GM12878 (cell line): ENCODE data around the gene ALG12. TPM values are rescaled to one million over a fixed set of nuclear protein-coding genes. Genes with fewer than 3 reads are reported as not detected.

Experiments
- ATAC-seq: fragments of 200-7000 bp; cut with Tn5 transposase; 3 replicates; pipeline ENCODE4 v1.9.1; 2020; ENCODE audit warnings: mild to moderate bottlenecking, moderate library complexity
- BruUV-seq: library from RNA; stranded (reverse); fragments of 400-500 nt; replicated peaks from 2 replicates; lab custom pipeline; 2021; lab: Mats Ljungman, UMichigan
- CTCF ChIA-PET: fragments of 300-600 bp; sonication (Branson Sonifier 250); formaldehyde crosslinking; extraction: SDS; loops from one replicate; lab custom pipeline; 2021; ENCODE audit warnings: inconsistent platforms; lab: Yijun Ruan, JAX
- POLR2A ChIA-PET: fragments of 350-600 bp; formaldehyde crosslinking; extraction: SDS; loops from one replicate; lab custom pipeline; 2021; ENCODE audit warnings: inconsistent platforms; lab: Charles Lee
- RAD21 ChIA-PET: fragments of 300-600 bp; sonication (Branson Sonifier 250); formaldehyde crosslinking; loops from one replicate; lab custom pipeline; 2023; ENCODE audit warnings: antibody characterized with exemption; ENCODE audit not compliant: unreplicated experiment; lab: Charles Lee
- SMC1A ChIA-PET: fragments of 300-600 bp; sonication (Branson Sonifier 250); formaldehyde crosslinking; loops from one replicate; lab custom pipeline; 2023; ENCODE audit not compliant: unreplicated experiment, uncharacterized antibody; lab: Charles Lee
- DNase-seq: peaks from one replicate; pipeline ENCODE4 v3.0.0-alpha.2; 2011; ENCODE audit warnings: low read depth, low spot score
- FAIRE-seq: peaks from 3 replicates; lab custom pipeline; 2011; peaks lifted over from hg19 to GRCh38; lab: Jason Lieb, UNC
- H2AFZ ChIP-seq: 2 replicates; pipeline ENCODE4 v1.6.0; 2011; ENCODE audit warnings: low read depth, low read length, control low read depth; ENCODE audit not compliant: control insufficient read depth
- H3K27ac ChIP-seq: 2 replicates; pipeline ENCODE4 v1.5.1; 2011; ENCODE audit warnings: control low read depth; ENCODE audit not compliant: control insufficient read depth, insufficient read depth
- H3K27me3 ChIP-seq, 2 experiments: replicated peaks in 1 of 2; 2 replicates each; pipeline versions ENCODE4 v1.6.0 to v1.6.1; 2011; ENCODE audit warnings: low read length in 1 of 2; ENCODE audit not compliant: control insufficient read depth in 2 of 2, insufficient read depth in 2 of 2
- H3K36me3 ChIP-seq, 2 experiments: 2 replicates each; pipeline ENCODE4 v1.5.1; 2011; ENCODE audit warnings: low read length in 1 of 2; ENCODE audit not compliant: control insufficient read depth in 2 of 2, insufficient read depth in 2 of 2
- H3K4me1 ChIP-seq: 2 replicates; pipeline ENCODE4 v1.6.1; 2011; ENCODE audit warnings: mild to moderate bottlenecking, low read length, moderate library complexity, mixed read lengths; ENCODE audit not compliant: control insufficient read depth, insufficient read depth
- H3K4me2 ChIP-seq: 2 replicates; pipeline ENCODE4 v1.6.0; 2011; ENCODE audit warnings: control low read depth; ENCODE audit not compliant: control insufficient read depth, insufficient read depth
- H3K4me3 ChIP-seq: fragments of 200-600 bp; sonication (generic); 2 replicates; pipeline ENCODE4 v1.5.1; 2016
- H3K79me2 ChIP-seq: 2 replicates; pipeline ENCODE4 v1.6.0; 2011; ENCODE audit warnings: low read length; ENCODE audit not compliant: control insufficient read depth, insufficient read depth
- H3K9ac ChIP-seq: 2 replicates; pipeline ENCODE4 v1.8.0; 2011; ENCODE audit warnings: low read length, control low read depth, mixed read lengths; ENCODE audit not compliant: control insufficient read depth, insufficient read depth
- H3K9me3 ChIP-seq: replicated peaks from 3 replicates; pipeline ENCODE4 v1.5.1; 2011; ENCODE audit warnings: mild to moderate bottlenecking, low read length; ENCODE audit not compliant: control insufficient read depth, insufficient read depth
- H4K20me1 ChIP-seq: 2 replicates; pipeline ENCODE4 v1.6.0; 2011; ENCODE audit not compliant: control insufficient read depth, insufficient read depth
- BCL11A ChIP-seq: IDR thresholded peaks from 2 replicates; pipeline ENCODE4 v1.6.1; 2011; ENCODE audit warnings: low read depth, low read length
- CEBPB ChIP-seq, 2 experiments: fragments of 150-350 bp in 1 of 2; IDR thresholded peaks; 2 replicates each; pipeline ENCODE4 v1.6.1; 2012 to 2014; ENCODE audit warnings: low read depth in 2 of 2, low read length in 2 of 2, borderline replicate concordance in 1 of 2, inconsistent platforms in 1 of 2
- HCFC1 ChIP-seq: fragments of 150-350 bp; IDR thresholded peaks from 2 replicates; pipeline ENCODE4 v1.6.1; 2014; ENCODE audit warnings: low read length
- JUND ChIP-seq: IDR thresholded peaks from 2 replicates; pipeline ENCODE4 v1.6.1; 2012; ENCODE audit warnings: low read depth, mild to moderate bottlenecking, low read length, improper control_type of control experiment, moderate library complexity
- NR2C2 ChIP-seq: IDR thresholded peaks from 2 replicates; pipeline ENCODE4 v1.6.1; 2011; ENCODE audit warnings: borderline replicate concordance, low read depth; ENCODE audit not compliant: control insufficient read depth, insufficient read length
- SMAD5 ChIP-seq: IDR thresholded peaks from 2 replicates; pipeline ENCODE4 v1.6.1; 2016; ENCODE audit warnings: antibody characterized with exemption, low read depth
- SPI1 ChIP-seq: IDR thresholded peaks from 2 replicates; pipeline ENCODE4 v1.6.1; 2011; ENCODE audit warnings: low read depth, mild to moderate bottlenecking, low read length, moderate library complexity, borderline replicate concordance; ENCODE audit not compliant: insufficient read depth
- WGBS: methylation state at CpG from one replicate; pipeline ENCODE4 v1.1.6; 2016; ENCODE audit warnings: low lambda C conversion rate; ENCODE audit not compliant: insufficient replicate concordance, insufficient coverage; ENCODE audit errors: missing lambda C conversion rate; 5-methylcytosine and 5-hydroxymethylcytosine counted together
- in situ Hi-C: fragments of 300-500 bp; cut with MboI; formaldehyde crosslinking; loops from 9 replicates; pipeline ENCODE4 v1.14.3; 2018; ENCODE audit warnings: mixed read lengths
- intact Hi-C: fragments of 100-400 bp; cut with micrococcal nuclease; formaldehyde crosslinking; loops from one replicate; pipeline ENCODE4 v1.14.2; 2022; ENCODE audit not compliant: unreplicated experiment
- polyA plus RNA-seq, 11 experiments: library from polyadenylated mRNA; depleted of rRNA in 4 of 11; unstranded in 6 of 11; stranded (reverse) in 5 of 11; fragments of >200 nt; fragmentation: Nextera tagmentation in 4 of 11; fragmentation: Illumina TruSeq in 1 of 11; extraction: Ambion mirVana in 4 of 11; extraction: Trizol in 1 of 11; gene quantifications; 1 replicate in 1 of 11; 2 replicates in 10 of 11; pipeline versions ENCODE4 v1.2.1 to v1.2.3, GENCODE V29; 2011 to 2016; ENCODE audit warnings: inconsistent platforms in 2 of 11, missing spikeins in 2 of 11, low read depth in 1 of 11
- total RNA-seq, 4 experiments: library from RNA; depleted of rRNA in 3 of 4; stranded (reverse); fragments of >200 nt in 3 of 4; fragmentation: Illumina TruSeq in 1 of 4; extraction: Trizol in 1 of 4; gene quantifications; 2 replicates each; pipeline versions ENCODE4 v1.2.1 to v1.2.3, GENCODE V29; 2013 to 2021
- TF ChIP-seq, protein P1 (sequence below): IDR thresholded peaks from 2 replicates; pipeline ENCODE4 v1.6.1; 2012; ENCODE audit warnings: low read depth, low read length, improper control_type of control experiment
- TF ChIP-seq, protein P2 (sequence below): fragments of 450-650 bp; IDR thresholded peaks from 2 replicates; pipeline ENCODE4 v1.6.1; 2014; ENCODE audit warnings: mild to moderate bottlenecking
- TF ChIP-seq, protein P3 (sequence below): fragments of 450-650 bp; IDR thresholded peaks from 2 replicates; pipeline ENCODE4 v1.6.1; 2016; ENCODE audit warnings: mild to moderate bottlenecking
- TF ChIP-seq, protein P4 (sequence below): IDR thresholded peaks from 2 replicates; pipeline ENCODE4 v1.6.1; 2011; ENCODE audit warnings: mild to moderate bottlenecking, low read depth, low read length, moderate library complexity; ENCODE audit not compliant: insufficient replicate concordance
- TF ChIP-seq, protein P5 (sequence below): fragments of 450-650 bp; IDR thresholded peaks from 2 replicates; pipeline ENCODE4 v1.6.1; 2018; ENCODE audit warnings: borderline replicate concordance, mild to moderate bottlenecking; ENCODE audit not compliant: partially characterized antibody

The ALG12 gene
- total and polyA plus RNA-seq, 10 of the 15 experiments (the other 5 are each of a cell fraction or from before 2014, with no cell fraction given): 0.22 to 23.4 (median 6.6) TPM

DNA sequence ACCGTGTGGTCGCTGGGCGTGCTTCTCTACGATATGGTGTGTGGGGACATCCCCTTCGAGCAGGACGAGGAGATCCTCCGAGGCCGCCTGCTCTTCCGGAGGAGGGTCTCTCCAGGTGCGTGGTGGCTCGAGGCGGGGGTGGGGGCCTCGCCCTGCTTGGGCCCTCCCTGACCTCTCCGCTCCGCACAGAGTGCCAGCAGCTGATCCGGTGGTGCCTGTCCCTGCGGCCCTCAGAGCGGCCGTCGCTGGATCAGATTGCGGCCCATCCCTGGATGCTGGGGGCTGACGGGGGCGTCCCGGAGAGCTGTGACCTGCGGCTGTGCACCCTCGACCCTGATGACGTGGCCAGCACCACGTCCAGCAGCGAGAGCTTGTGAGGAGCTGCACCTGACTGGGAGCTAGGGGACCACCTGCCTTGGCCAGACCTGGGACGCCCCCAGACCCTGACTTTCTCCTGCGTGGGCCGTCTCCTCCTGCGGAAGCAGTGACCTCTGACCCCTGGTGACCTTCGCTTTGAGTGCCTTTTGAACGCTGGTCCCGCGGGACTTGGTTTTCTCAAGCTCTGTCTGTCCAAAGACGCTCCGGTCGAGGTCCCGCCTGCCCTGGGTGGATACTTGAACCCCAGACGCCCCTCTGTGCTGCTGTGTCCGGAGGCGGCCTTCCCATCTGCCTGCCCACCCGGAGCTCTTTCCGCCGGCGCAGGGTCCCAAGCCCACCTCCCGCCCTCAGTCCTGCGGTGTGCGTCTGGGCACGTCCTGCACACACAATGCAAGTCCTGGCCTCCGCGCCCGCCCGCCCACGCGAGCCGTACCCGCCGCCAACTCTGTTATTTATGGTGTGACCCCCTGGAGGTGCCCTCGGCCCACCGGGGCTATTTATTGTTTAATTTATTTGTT lies 44.8 kb upstream of the ALG12 start:
- ATAC-seq (no peak; the same call in 2 of the 3 replicates), FAIRE-seq (no peak), DNase-seq (no peak)
- Histone ChIP-seq H3K4me3 (peak overlapping the region; percentile 98), H3K4me1 (peaks cover 37% of the 10 kb centered on the region), H4K20me1 (peaks cover 2% of the 10 kb centered on the region; the same call in 1 of the 2 replicates), H3K79me2 (peaks cover 49% of the 10 kb centered on the region), H3K9me3 (no peaks in the 10 kb centered on the region), H3K27ac (peak overlapping the region; percentile 87), H3K36me3 (peaks cover 14 to 19% of the 10 kb centered on the region in 2 experiments), H3K27me3 (no peaks in the 10 kb centered on the region), H2AFZ (no peak overlapping the region), H3K4me2 (peak overlapping the region; percentile 87), H3K9ac (peak overlapping the region; percentile 72)
- SMC1A ChIA-PET: interaction anchor here (1.2 to 1.6 kb wide), 3 partner anchors 30 to 65 kb away, joined by 3 to 4 read pairs (median 3); no protein-coding TSS in a partner anchor
- POLR2A ChIA-PET: interaction anchor here (0.5 to 2.5 kb wide), 11 partner anchors 8 to 224 kb away, joined by 3 to 15 read pairs (median 4); no protein-coding TSS in a partner anchor
- WGBS: 16% methylated on average over 62 of the region's 63 CpGs
- intact Hi-C loops: loop anchor here (5.0 kb wide), 1 partner anchor 224 kb away; the partner anchor contains the start of gene TRABD
- in situ Hi-C loops: loop anchor here (10.0 kb wide), 1 partner anchor 572 kb away; the partner anchor contains the start of gene TYMP
- CTCF ChIA-PET: interaction anchor here (1.0 to 2.2 kb wide), 6 partner anchors 8 to 67 kb away, joined by 3 to 6 read pairs (median 4); no protein-coding TSS in a partner anchor
- RAD21 ChIA-PET: interaction anchor here (0.8 to 2.6 kb wide), 7 partner anchors 8 to 67 kb away, joined by 3 to 15 read pairs (median 4); no protein-coding TSS in a partner anchor
- TSS peak; percentile 58 for BruUV-seq
- no peak for TF ChIP-seq JUND
- TF ChIP-seq, protein P1, sequence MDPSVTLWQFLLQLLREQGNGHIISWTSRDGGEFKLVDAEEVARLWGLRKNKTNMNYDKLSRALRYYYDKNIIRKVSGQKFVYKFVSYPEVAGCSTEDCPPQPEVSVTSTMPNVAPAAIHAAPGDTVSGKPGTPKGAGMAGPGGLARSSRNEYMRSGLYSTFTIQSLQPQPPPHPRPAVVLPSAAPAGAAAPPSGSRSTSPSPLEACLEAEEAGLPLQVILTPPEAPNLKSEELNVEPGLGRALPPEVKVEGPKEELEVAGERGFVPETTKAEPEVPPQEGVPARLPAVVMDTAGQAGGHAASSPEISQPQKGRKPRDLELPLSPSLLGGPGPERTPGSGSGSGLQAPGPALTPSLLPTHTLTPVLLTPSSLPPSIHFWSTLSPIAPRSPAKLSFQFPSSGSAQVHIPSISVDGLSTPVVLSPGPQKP: no peak
- no peak for TF ChIP-seq CEBPB (IDR thresholded peaks at IDR 0.05; ENCODE audit: borderline replicate concordance in 1 of 2, low read depth in 2 of 2, low read length in 2 of 2)
- TF ChIP-seq, protein P2, sequence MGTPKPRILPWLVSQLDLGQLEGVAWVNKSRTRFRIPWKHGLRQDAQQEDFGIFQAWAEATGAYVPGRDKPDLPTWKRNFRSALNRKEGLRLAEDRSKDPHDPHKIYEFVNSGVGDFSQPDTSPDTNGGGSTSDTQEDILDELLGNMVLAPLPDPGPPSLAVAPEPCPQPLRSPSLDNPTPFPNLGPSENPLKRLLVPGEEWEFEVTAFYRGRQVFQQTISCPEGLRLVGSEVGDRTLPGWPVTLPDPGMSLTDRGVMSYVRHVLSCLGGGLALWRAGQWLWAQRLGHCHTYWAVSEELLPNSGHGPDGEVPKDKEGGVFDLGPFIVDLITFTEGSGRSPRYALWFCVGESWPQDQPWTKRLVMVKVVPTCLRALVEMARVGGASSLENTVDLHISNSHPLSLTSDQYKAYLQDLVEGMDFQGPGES: no peak
- no peak for TF ChIP-seq HCFC1
- TF ChIP-seq BCL11A: no peak
- TF ChIP-seq, protein P3, sequence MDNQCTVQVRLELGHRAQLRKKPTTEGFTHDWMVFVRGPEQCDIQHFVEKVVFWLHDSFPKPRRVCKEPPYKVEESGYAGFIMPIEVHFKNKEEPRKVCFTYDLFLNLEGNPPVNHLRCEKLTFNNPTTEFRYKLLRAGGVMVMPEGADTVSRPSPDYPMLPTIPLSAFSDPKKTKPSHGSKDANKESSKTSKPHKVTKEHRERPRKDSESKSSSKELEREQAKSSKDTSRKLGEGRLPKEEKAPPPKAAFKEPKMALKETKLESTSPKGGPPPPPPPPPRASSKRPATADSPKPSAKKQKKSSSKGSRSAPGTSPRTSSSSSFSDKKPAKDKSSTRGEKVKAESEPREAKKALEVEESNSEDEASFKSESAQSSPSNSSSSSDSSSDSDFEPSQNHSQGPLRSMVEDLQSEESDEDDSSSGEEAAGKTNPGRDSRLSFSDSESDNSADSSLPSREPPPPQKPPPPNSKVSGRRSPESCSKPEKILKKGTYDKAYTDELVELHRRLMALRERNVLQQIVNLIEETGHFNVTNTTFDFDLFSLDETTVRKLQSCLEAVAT: 0 out of 2 replicates have a peak, but pooled peaks have one; percentile 73
- no peak for TF ChIP-seq SMAD5
- no peak for TF ChIP-seq NR2C2
- TF ChIP-seq, protein P4, sequence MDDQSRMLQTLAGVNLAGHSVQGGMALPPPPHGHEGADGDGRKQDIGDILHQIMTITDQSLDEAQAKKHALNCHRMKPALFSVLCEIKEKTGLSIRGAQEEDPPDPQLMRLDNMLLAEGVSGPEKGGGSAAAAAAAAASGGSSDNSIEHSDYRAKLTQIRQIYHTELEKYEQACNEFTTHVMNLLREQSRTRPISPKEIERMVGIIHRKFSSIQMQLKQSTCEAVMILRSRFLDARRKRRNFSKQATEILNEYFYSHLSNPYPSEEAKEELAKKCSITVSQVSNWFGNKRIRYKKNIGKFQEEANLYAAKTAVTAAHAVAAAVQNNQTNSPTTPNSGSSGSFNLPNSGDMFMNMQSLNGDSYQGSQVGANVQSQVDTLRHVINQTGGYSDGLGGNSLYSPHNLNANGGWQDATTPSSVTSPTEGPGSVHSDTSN: no peak
- TF ChIP-seq, protein P5, sequence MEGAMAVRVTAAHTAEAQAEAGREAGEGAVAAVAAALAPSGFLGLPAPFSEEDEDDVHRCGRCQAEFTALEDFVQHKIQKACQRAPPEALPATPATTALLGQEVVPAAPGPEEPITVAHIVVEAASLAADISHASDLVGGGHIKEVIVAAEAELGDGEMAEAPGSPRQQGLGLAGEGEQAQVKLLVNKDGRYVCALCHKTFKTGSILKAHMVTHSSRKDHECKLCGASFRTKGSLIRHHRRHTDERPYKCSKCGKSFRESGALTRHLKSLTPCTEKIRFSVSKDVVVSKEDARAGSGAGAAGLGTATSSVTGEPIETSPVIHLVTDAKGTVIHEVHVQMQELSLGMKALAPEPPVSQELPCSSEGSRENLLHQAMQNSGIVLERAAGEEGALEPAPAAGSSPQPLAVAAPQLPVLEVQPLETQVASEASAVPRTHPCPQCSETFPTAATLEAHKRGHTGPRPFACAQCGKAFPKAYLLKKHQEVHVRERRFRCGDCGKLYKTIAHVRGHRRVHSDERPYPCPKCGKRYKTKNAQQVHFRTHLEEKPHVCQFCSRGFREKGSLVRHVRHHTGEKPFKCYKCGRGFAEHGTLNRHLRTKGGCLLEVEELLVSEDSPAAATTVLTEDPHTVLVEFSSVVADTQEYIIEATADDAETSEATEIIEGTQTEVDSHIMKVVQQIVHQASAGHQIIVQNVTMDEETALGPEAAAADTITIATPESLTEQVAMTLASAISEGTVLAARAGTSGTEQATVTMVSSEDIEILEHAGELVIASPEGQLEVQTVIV: no peak
- no peak for TF ChIP-seq SPI1
